ENCODE measurements around the gene MPV17L.
"Not testable (repeated sequence)": the region's sequence is repeated elsewhere in the genome, so short reads cannot be mapped to it uniquely, and the experiment has no call there.

Gene MPV17L

GRCh38 chr16:15395631-15396508 lies at the start of gene MPV17L:
TSS of gene MPV17L (plus strand) at chr16:15395754. CDS start at chr16:15395898, 144 bp downstream.
- H3K27ac ChIP-seq (ENCODE audit: low read depth, low read length); H3K4me3 ChIP-seq (ENCODE audit: low read length); H3K4me2 ChIP-seq (ENCODE audit: low read length); H3K27me3 ChIP-seq (ENCODE audit: control insufficient read depth, low read length); H3F3A ChIP-seq (ENCODE audit: control insufficient read depth, insufficient read depth); H3K36me3 ChIP-seq (ENCODE audit: control insufficient read depth, low read length); H3K79me2 ChIP-seq (ENCODE audit: control insufficient read depth, low read length); H3K9me2 ChIP-seq (replicated peaks; ENCODE audit: control insufficient read depth, low read length); H4K20me1 ChIP-seq (ENCODE audit: control insufficient read depth, insufficient read depth, low read depth, low read length); H3K4me1 ChIP-seq (ENCODE audit: control insufficient read depth, low read length); H3K9me3 ChIP-seq (ENCODE audit: control insufficient read depth, insufficient read depth, low read length): not testable (repeated sequence)

DNA sequence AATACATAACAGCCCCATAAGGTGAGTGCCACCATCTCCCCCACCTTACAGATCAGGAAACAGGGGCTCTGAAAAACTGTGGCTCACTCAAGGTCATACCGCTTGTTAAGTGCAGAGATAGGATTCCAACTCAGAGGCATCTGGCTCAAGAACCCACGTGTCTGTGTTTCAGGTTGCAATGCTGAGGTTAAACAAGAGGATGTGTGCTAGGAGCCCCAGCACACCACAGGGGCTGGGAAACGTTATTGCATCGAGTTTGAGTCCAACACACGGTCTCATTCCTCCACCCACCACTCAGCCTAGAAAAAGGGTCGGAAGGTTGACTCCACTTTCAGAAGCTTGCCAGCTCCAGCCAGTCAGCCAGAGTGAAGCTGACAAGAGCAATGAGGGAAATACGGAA lies 46.8 kb upstream of the MPV17L start:
- H3K79me2 ChIP-seq (ENCODE audit: control insufficient read depth, low read length); H3K9me3 ChIP-seq (ENCODE audit: control insufficient read depth, insufficient read depth, low read length); H3K27ac ChIP-seq (ENCODE audit: low read depth, low read length); H4K20me1 ChIP-seq (ENCODE audit: control insufficient read depth, insufficient read depth, low read depth, low read length); H3K4me1 ChIP-seq (ENCODE audit: control insufficient read depth, low read length); H3K4me2 ChIP-seq (ENCODE audit: low read length); H3K36me3 ChIP-seq (ENCODE audit: control insufficient read depth, low read length); H3K27me3 ChIP-seq (ENCODE audit: control insufficient read depth, low read length); H3K4me3 ChIP-seq (ENCODE audit: low read length); H3F3A ChIP-seq (ENCODE audit: control insufficient read depth, insufficient read depth); H3K9me2 ChIP-seq (replicated peaks; ENCODE audit: control insufficient read depth, low read length): not testable (repeated sequence)

DNA sequence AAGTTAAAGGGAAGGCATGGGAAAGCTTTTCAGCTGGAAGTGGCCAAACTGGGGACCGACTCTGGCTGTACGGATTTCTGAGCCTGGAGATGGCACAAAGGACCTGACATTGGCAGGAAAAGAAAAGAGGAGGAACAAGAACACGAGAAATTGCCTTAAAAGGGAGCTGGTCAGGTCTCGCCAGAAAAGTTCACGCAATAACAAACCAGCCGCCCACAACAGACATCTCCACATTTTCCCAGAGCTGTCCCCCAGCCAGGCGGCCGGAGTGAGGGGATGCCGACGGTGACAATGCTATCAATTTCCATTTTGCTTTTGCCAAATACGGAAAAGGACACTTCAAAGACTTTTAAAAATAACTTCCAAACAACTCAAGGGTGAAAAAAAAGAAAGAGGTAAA lies 44.3 kb upstream of the MPV17L start:
- H3K4me2 ChIP-seq (ENCODE audit: low read length); H3K27me3 ChIP-seq (ENCODE audit: control insufficient read depth, low read length); H3K79me2 ChIP-seq (ENCODE audit: control insufficient read depth, low read length); H3K36me3 ChIP-seq (ENCODE audit: control insufficient read depth, low read length); H3K9me2 ChIP-seq (replicated peaks; ENCODE audit: control insufficient read depth, low read length); H3K9me3 ChIP-seq (ENCODE audit: control insufficient read depth, insufficient read depth, low read length); H3K4me3 ChIP-seq (ENCODE audit: low read length); H3K27ac ChIP-seq (ENCODE audit: low read depth, low read length); H4K20me1 ChIP-seq (ENCODE audit: control insufficient read depth, insufficient read depth, low read depth, low read length); H3F3A ChIP-seq (ENCODE audit: control insufficient read depth, insufficient read depth); H3K4me1 ChIP-seq (ENCODE audit: control insufficient read depth, low read length): not testable (repeated sequence)

DNA sequence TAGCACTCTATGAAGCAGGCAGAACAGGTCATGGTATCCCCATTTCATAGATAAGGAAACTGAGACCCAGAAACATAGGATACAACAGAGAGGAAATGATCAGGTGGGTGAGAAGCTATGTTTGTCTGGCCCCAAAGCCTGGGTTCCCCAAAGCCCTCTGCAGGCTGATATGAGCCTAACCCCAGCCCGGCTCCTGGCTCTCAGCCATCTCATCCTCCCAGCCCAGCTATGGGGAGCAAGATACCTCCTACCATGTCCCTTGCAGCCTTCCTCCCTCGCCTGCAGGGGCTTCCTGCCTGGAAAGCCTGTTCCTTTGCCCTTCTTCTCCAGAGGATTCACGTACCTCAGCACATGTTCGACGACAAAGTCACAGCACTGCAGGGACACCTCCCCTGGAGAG lies 43.8 kb upstream of the MPV17L start:
- not testable (repeated sequence) for H3K36me3 ChIP-seq (ENCODE audit: control insufficient read depth, low read length); H3K27me3 ChIP-seq (ENCODE audit: control insufficient read depth, low read length); H3K4me3 ChIP-seq (ENCODE audit: low read length); H3K9me2 ChIP-seq (replicated peaks; ENCODE audit: control insufficient read depth, low read length); H4K20me1 ChIP-seq (ENCODE audit: control insufficient read depth, insufficient read depth, low read depth, low read length); H3K4me1 ChIP-seq (ENCODE audit: control insufficient read depth, low read length); H3K79me2 ChIP-seq (ENCODE audit: control insufficient read depth, low read length); H3K9me3 ChIP-seq (ENCODE audit: control insufficient read depth, insufficient read depth, low read length); H3K27ac ChIP-seq (ENCODE audit: low read depth, low read length); H3F3A ChIP-seq (ENCODE audit: control insufficient read depth, insufficient read depth); H3K4me2 ChIP-seq (ENCODE audit: low read length)

DNA sequence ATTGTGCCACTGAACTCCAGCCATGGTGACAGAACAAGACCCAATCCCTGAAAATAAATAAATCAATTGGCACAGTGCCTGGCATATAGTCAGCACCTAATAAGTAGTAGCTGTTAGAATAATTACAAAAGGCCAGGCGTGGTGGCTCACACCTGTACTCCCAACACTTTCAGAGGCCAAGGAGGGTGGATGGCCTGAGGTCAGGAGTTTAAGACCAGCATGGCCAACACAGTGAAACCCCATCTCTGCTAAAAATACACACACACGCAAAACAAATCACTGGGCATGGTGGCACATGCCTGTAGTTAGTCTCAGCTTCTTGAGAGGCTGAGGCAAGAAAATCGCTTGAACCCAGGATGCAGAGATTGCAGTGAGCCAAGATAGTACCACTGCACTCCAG lies 42.7 kb upstream of the MPV17L start:
- H3K4me1 ChIP-seq (ENCODE audit: control insufficient read depth, low read length); H3K9me3 ChIP-seq (ENCODE audit: control insufficient read depth, insufficient read depth, low read length); H3K9me2 ChIP-seq (replicated peaks; ENCODE audit: control insufficient read depth, low read length); H3F3A ChIP-seq (ENCODE audit: control insufficient read depth, insufficient read depth); H3K27me3 ChIP-seq (ENCODE audit: control insufficient read depth, low read length); H3K27ac ChIP-seq (ENCODE audit: low read depth, low read length); H4K20me1 ChIP-seq (ENCODE audit: control insufficient read depth, insufficient read depth, low read depth, low read length); H3K4me3 ChIP-seq (ENCODE audit: low read length); H3K36me3 ChIP-seq (ENCODE audit: control insufficient read depth, low read length); H3K4me2 ChIP-seq (ENCODE audit: low read length); H3K79me2 ChIP-seq (ENCODE audit: control insufficient read depth, low read length): not testable (repeated sequence)

- not testable (repeated sequence) for H4K20me1 ChIP-seq (ENCODE audit: control insufficient read depth, insufficient read depth, low read depth, low read length); H3F3A ChIP-seq (ENCODE audit: control insufficient read depth, insufficient read depth); H3K9me3 ChIP-seq (ENCODE audit: control insufficient read depth, insufficient read depth, low read length); H3K27me3 ChIP-seq (ENCODE audit: control insufficient read depth, low read length); H3K27ac ChIP-seq (ENCODE audit: low read depth, low read length); H3K4me3 ChIP-seq (ENCODE audit: low read length); H3K4me2 ChIP-seq (ENCODE audit: low read length); H3K36me3 ChIP-seq (ENCODE audit: control insufficient read depth, low read length); H3K9me2 ChIP-seq (replicated peaks; ENCODE audit: control insufficient read depth, low read length); H3K79me2 ChIP-seq (ENCODE audit: control insufficient read depth, low read length); H3K4me1 ChIP-seq (ENCODE audit: control insufficient read depth, low read length)
Measured at GRCh38 chr16:15354846-15355245, 40.7 kb upstream of the MPV17L start.

DNA sequence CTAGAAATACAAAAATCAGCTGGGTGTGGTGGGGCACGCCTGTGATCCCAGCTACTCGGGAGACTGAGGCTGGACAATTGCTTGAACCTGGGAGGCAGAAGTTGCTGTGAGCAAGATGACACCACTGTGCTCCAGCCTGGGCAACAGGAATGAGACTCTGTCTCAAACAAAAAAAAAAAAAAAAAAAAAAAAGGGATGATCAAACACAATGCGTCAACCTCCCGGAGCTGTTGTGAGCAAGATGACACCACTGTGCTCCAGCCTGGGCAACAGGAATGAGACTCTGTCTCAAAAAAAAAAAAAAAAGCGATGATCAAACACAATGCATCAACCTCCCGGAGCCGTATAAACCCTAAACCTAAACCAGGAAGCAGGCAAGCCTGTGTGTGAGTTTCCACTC lies 38.1 kb upstream of the MPV17L start:
- H3F3A ChIP-seq (ENCODE audit: control insufficient read depth, insufficient read depth); H3K9me3 ChIP-seq (ENCODE audit: control insufficient read depth, insufficient read depth, low read length); H3K79me2 ChIP-seq (ENCODE audit: control insufficient read depth, low read length); H4K20me1 ChIP-seq (ENCODE audit: control insufficient read depth, insufficient read depth, low read depth, low read length); H3K4me3 ChIP-seq (ENCODE audit: low read length); H3K4me2 ChIP-seq (ENCODE audit: low read length); H3K36me3 ChIP-seq (ENCODE audit: control insufficient read depth, low read length); H3K27ac ChIP-seq (ENCODE audit: low read depth, low read length); H3K4me1 ChIP-seq (ENCODE audit: control insufficient read depth, low read length); H3K9me2 ChIP-seq (replicated peaks; ENCODE audit: control insufficient read depth, low read length); H3K27me3 ChIP-seq (ENCODE audit: control insufficient read depth, low read length): not testable (repeated sequence)

DNA sequence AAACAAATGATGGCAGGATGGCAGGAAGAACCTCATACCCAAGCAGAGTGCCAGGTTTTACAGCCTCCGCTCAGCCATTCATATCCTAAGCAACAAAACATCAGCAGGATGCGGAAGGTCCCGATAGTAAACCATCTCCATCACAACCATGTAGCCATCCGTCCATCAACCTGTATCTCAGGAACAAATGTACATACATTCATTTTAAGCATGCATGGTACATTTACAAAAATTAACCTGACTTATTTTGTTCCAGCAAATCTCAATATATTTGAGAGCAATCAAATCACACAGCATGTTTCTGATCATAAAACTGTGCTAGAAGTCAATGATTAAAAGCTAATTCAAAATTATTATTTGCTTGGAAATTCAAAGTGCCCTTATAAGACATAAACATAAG lies 17.4 kb upstream of the MPV17L start, which contains the start of gene NPIPA5:
TSS of gene NPIPA5 (minus strand) at position 101 of the 400 bp plus-strand sequence. CDS start at position 101, 0 bp downstream.
- not testable (repeated sequence) for H3K79me2 ChIP-seq (ENCODE audit: control insufficient read depth, low read length); H3F3A ChIP-seq (ENCODE audit: control insufficient read depth, insufficient read depth); H3K4me3 ChIP-seq (ENCODE audit: low read length); H3K4me1 ChIP-seq (ENCODE audit: control insufficient read depth, low read length); H3K9me3 ChIP-seq (ENCODE audit: control insufficient read depth, insufficient read depth, low read length); H3K36me3 ChIP-seq (ENCODE audit: control insufficient read depth, low read length); H3K27ac ChIP-seq (ENCODE audit: low read depth, low read length); H3K4me2 ChIP-seq (ENCODE audit: low read length); H4K20me1 ChIP-seq (ENCODE audit: control insufficient read depth, insufficient read depth, low read depth, low read length); H3K9me2 ChIP-seq (replicated peaks; ENCODE audit: control insufficient read depth, low read length); H3K27me3 ChIP-seq (ENCODE audit: control insufficient read depth, low read length)
